Muscle of leg (tissue), 11 donors: ENCODE results near the gene WWOX. TPM values are rescaled to one million over a fixed set of nuclear protein-coding genes. Genes with fewer than 3 reads are reported as not detected.

ENCODE experiments used
- DNase-seq: peaks from one replicate; pipeline ENCODE4 v3.0.0; 2013
- H3K27ac ChIP-seq: one replicate; pipeline ENCODE4 v1.5.1; 2013; ENCODE audit warnings: mild to moderate bottlenecking, low read length, control low read depth
- H3K27me3 ChIP-seq: one replicate; pipeline ENCODE4 v1.6.1; 2013; ENCODE audit warnings: low read length; ENCODE audit not compliant: control insufficient read depth, insufficient read depth
- H3K36me3 ChIP-seq: one replicate; pipeline ENCODE4 v1.6.1; 2013; ENCODE audit warnings: low read length; ENCODE audit not compliant: control insufficient read depth, insufficient read depth
- H3K4me1 ChIP-seq: one replicate; pipeline ENCODE4 v1.6.1; 2013; ENCODE audit warnings: low read length; ENCODE audit not compliant: control insufficient read depth, insufficient read depth
- H3K4me3 ChIP-seq: one replicate; pipeline ENCODE4 v1.5.1; 2013; ENCODE audit warnings: low read length, control low read depth
- H3K9me3 ChIP-seq: replicated peaks from 2 replicates; pipeline ENCODE4 v1.6.1; 2013; ENCODE audit warnings: low read depth, low read length; ENCODE audit not compliant: control insufficient read depth
- WGBS: methylation state at CpG from one replicate; pipeline ENCODE4 v1.1.5; 2013; ENCODE audit warnings: missing lambda C conversion rate; ENCODE audit not compliant: insufficient coverage; 5-methylcytosine and 5-hydroxymethylcytosine counted together
- polyA plus RNA-seq, 8 donors: library from polyadenylated mRNA; unstranded; fragments of 120-200 nt; gene quantifications; one replicate each; pipeline versions ENCODE4 v1.2.1 to v1.2.3, GENCODE V29; 2013; ENCODE audit warnings: inconsistent platforms in 1 of 8, low replicate concordance in 1 of 8; ENCODE audit not compliant: insufficient read length in 8 of 8, insufficient read depth in 1 of 8
- total RNA-seq: library from RNA; stranded (reverse); fragments of 120-200 nt; gene quantifications from one replicate; pipeline ENCODE4 v1.2.4, GENCODE V29; 2013

Gene WWOX
- total and polyA plus RNA-seq, 9 donors: 8.1 to 15.8 (median 12.2) TPM

- H3K36me3 ChIP-seq: no peaks in the 10 kb centered on the region
- H3K27me3 ChIP-seq: no peaks in the 10 kb centered on the region
- H3K4me3 ChIP-seq: no peak overlapping the region
- H3K27ac ChIP-seq: no peak overlapping the region
- WGBS: 100% methylated on average over 1 of the region's 1 CpG
- H3K4me1 ChIP-seq: peaks cover 2% of the 10 kb centered on the region
- H3K9me3 ChIP-seq: no peaks in the 10 kb centered on the region
- DNase-seq: no peak
Observed at GRCh38 chr16:79069633-79070032, 970.2 kb downstream of the WWOX start.

- Histone ChIP-seq H3K9me3 (no peaks in the 10 kb centered on the region), H3K27ac (no peak overlapping the region), H3K4me3 (no peak overlapping the region), H3K36me3 (no peaks in the 10 kb centered on the region), H3K4me1 (peaks cover 2% of the 10 kb centered on the region), H3K27me3 (no peaks in the 10 kb centered on the region)
- DNase-seq: peak; percentile 53
- WGBS: 26% methylated on average over 4 of the region's 4 CpGs
Observed at GRCh38 chr16:79071424-79071823, 972.0 kb downstream of the WWOX start.

- H3K4me1 ChIP-seq: peaks cover 2% of the 10 kb centered on the region
- no peaks in the 10 kb centered on the region for H3K27me3 ChIP-seq
- H3K9me3 ChIP-seq: no peaks in the 10 kb centered on the region
- H3K4me3 ChIP-seq: no peak overlapping the region
- H3K27ac ChIP-seq: no peak overlapping the region
- no peak for DNase-seq
- H3K36me3 ChIP-seq: no peaks in the 10 kb centered on the region
- WGBS: no CpG with 5 or more reads among the region's 4 CpGs
Observed at GRCh38 chr16:79072517-79072916, 973.1 kb downstream of the WWOX start.

GRCh38 chr16:79073566-79073965 lies 974.1 kb downstream of the WWOX start:
- 60% methylated on average over 2 of the region's 4 CpGs for WGBS

GRCh38 chr16:79074541-79074940 lies 975.1 kb downstream of the WWOX start:
- no peaks in the 10 kb centered on the region for H3K9me3 ChIP-seq
- H3K36me3 ChIP-seq: no peaks in the 10 kb centered on the region
- peaks cover 2% of the 10 kb centered on the region for H3K4me1 ChIP-seq
- H3K4me3 ChIP-seq: no peak overlapping the region
- no peak for DNase-seq
- H3K27ac ChIP-seq: no peak overlapping the region
- no peaks in the 10 kb centered on the region for H3K27me3 ChIP-seq
- WGBS: no CpG with 5 or more reads among the region's 1 CpG

More at GRCh38 chr16:79073566-79073965, 974.1 kb downstream of the WWOX start:
- no peak for DNase-seq
- Histone ChIP-seq H3K36me3 (no peaks in the 10 kb centered on the region), H3K4me1 (peaks cover 2% of the 10 kb centered on the region), H3K4me3 (no peak overlapping the region), H3K9me3 (no peaks in the 10 kb centered on the region), H3K27ac (no peak overlapping the region), H3K27me3 (no peaks in the 10 kb centered on the region)

GRCh38 chr16:79074951-79075350 lies 975.5 kb downstream of the WWOX start:
- WGBS: no CpG with 5 or more reads among the region's 4 CpGs
- no peak overlapping the region for H3K4me3 ChIP-seq
- DNase-seq: peak; percentile 58

GRCh38 chr16:79076047-79076767 lies 976.8 kb downstream of the WWOX start:
- Histone ChIP-seq H3K27ac (no peak overlapping the region), H3K36me3 (no peaks in the 10 kb centered on the region), H3K4me3 (no peak overlapping the region), H3K9me3 (no peaks in the 10 kb centered on the region), H3K27me3 (no peaks in the 10 kb centered on the region), H3K4me1 (peaks cover 2% of the 10 kb centered on the region)
- whole genome bisulfite sequencing: 95% methylated on average over 3 of the region's 12 CpGs
- DNase-seq: no peak

More at GRCh38 chr16:79074951-79075350, 975.5 kb downstream of the WWOX start:
- Histone ChIP-seq H3K36me3 (no peaks in the 10 kb centered on the region), H3K27me3 (no peaks in the 10 kb centered on the region), H3K9me3 (no peaks in the 10 kb centered on the region), H3K27ac (no peak overlapping the region), H3K4me1 (peaks cover 2% of the 10 kb centered on the region)

- no peak overlapping the region for H3K27ac ChIP-seq
- no peaks in the 10 kb centered on the region for H3K9me3 ChIP-seq
- H3K36me3 ChIP-seq: no peaks in the 10 kb centered on the region
- no peak overlapping the region for H3K4me3 ChIP-seq
- WGBS: 37% methylated on average over 3 of the region's 5 CpGs
- H3K4me1 ChIP-seq: no peaks in the 10 kb centered on the region
- H3K27me3 ChIP-seq: no peaks in the 10 kb centered on the region
- DNase-seq: peak; percentile 77
Observed at GRCh38 chr16:79077346-79077745, 977.9 kb downstream of the WWOX start.

GRCh38 chr16:79079656-79080420 lies 980.4 kb downstream of the WWOX start:
- Histone ChIP-seq H3K27ac (no peak overlapping the region), H3K36me3 (no peaks in the 10 kb centered on the region), H3K9me3 (no peaks in the 10 kb centered on the region), H3K4me3 (no peak overlapping the region), H3K4me1 (no peaks in the 10 kb centered on the region), H3K27me3 (no peaks in the 10 kb centered on the region)
- DNase-seq: no peak
- 68% methylated on average over 4 of the region's 10 CpGs for WGBS

GRCh38 chr16:79081297-79082066 lies 982.0 kb downstream of the WWOX start:
- WGBS: 91% methylated on average over 9 of the region's 12 CpGs
- Histone ChIP-seq H3K4me3 (no peak overlapping the region), H3K4me1 (no peaks in the 10 kb centered on the region), H3K27ac (no peak overlapping the region), H3K36me3 (no peaks in the 10 kb centered on the region), H3K9me3 (no peaks in the 10 kb centered on the region), H3K27me3 (no peaks in the 10 kb centered on the region)
- no peak for DNase-seq
